GM18861 (cell line): ENCODE results near the gene ATAT1.

Source experiments
- ATAC-seq: cut with Tn5 transposase; IDR thresholded peaks from one replicate; pipeline ENCODE4 v1.9.1; 2021; ENCODE audit not compliant: unreplicated experiment

ATAT1 gene

GRCh38 chr6:30626484-30627366 is at the start of gene ATAT1:
TSS of gene ATAT1 (plus strand) at chr6:30626874.
- no peak for ATAC-seq

GRCh38 chr6:30578051-30578450 is 48.6 kb upstream of the ATAT1 start:
- ATAC-seq, result no peak

GRCh38 chr6:30583921-30584320 is 42.8 kb upstream of the ATAT1 start:
- ATAC-seq, result no peak

- no peak for ATAC-seq
These were observed 36.8 kb upstream of the ATAT1 start for GRCh38 chr6:30589754-30590358.

GRCh38 chr6:30590509-30590908 is 36.2 kb upstream of the ATAT1 start:
- no peak for ATAC-seq

- no peak for ATAC-seq
These were observed 35.7 kb upstream of the ATAT1 start for GRCh38 chr6:30591008-30591407.

- ATAC-seq, result no peak
These were observed 34.4 kb upstream of the ATAT1 start for GRCh38 chr6:30592287-30592686.

GRCh38 chr6:30597315-30598144 is 29.1 kb upstream of the ATAT1 start:
- ATAC-seq, result peak; percentile 39

- no peak for ATAC-seq
These were observed 27.6 kb upstream of the ATAT1 start for GRCh38 chr6:30598912-30599624.

- no peak for ATAC-seq
These were observed 26.9 kb upstream of the ATAT1 start for GRCh38 chr6:30599625-30600324.

- no peak for ATAC-seq
These were observed 26.2 kb upstream of the ATAT1 start for GRCh38 chr6:30600451-30600961.

GRCh38 chr6:30601436-30601814 is 25.2 kb upstream of the ATAT1 start:
- no peak for ATAC-seq

- ATAC-seq, result no peak
These were observed 24.6 kb upstream of the ATAT1 start for GRCh38 chr6:30601815-30602641.

- no peak for ATAC-seq
These were observed 22.7 kb upstream of the ATAT1 start for GRCh38 chr6:30603961-30604360.

- no peak for ATAC-seq
These were observed 16.6 kb upstream of the ATAT1 start for GRCh38 chr6:30610065-30610464.

- ATAC-seq, result no peak
These were observed 15.4 kb upstream of the ATAT1 start for GRCh38 chr6:30611150-30611855.

GRCh38 chr6:30611856-30612194 is 14.8 kb upstream of the ATAT1 start:
- ATAC-seq, result no peak

GRCh38 chr6:30612213-30612612 is 14.5 kb upstream of the ATAT1 start:
- ATAC-seq, result no peak
